Measurements from ENCODE around the gene ZNF398. TPM values are rescaled to one million over a fixed set of nuclear protein-coding genes. Genes with fewer than 3 reads are reported as not detected.

Gene ZNF398
- total RNA-seq, 1 experiment from 2014 or later = 9.1 TPM

GRCh38 chr7:149197675-149198074 is 50.4 kb downstream of the ZNF398 start:
- Histone ChIP-seq H3K4me1 (ENCODE audit: insufficient read depth, low read length) (peaks cover 37% of the 10 kb centered on the region), H3K27ac (ENCODE audit: low read length) (no peak overlapping the region), H3K9ac (ENCODE audit: low read length) (no peak overlapping the region), H3K79me2 (ENCODE audit: low read length) (peaks cover 55% of the 10 kb centered on the region), H2AFZ (ENCODE audit: low read length) (no peak overlapping the region), H3K9me3 (ENCODE audit: low read length) (no peaks in the 10 kb centered on the region), H3K27me3 (ENCODE audit: low read length) (no peaks in the 10 kb centered on the region), H3K4me2 (ENCODE audit: low read length) (no peak overlapping the region; the same call in 1 of the 2 replicates), H3K9me2 (replicated peaks; ENCODE audit: low read length) (no peaks in the 10 kb centered on the region), H3K36me3 (ENCODE audit: low read depth, low read length) (peaks cover 23% of the 10 kb centered on the region), H4K20me1 (ENCODE audit: low read length) (no peaks in the 10 kb centered on the region), H3F3A (ENCODE audit: low read length, unreplicated experiment) (no peaks in the 10 kb centered on the region), H3K4me3 (ENCODE audit: low read length) (no peak overlapping the region)
- intact Hi-C loops (cut with micrococcal nuclease) = loop anchor here (2.0 to 10.0 kb wide), 2 partner anchors 41 to 207 kb away; partner anchors contain the start of gene ZNF212
- POLR2A ChIA-PET (ENCODE audit: unreplicated experiment) = no interaction called here
- ATAC-seq (no peak), DNase-seq (no peak)
- CTCF ChIA-PET = no interaction called here
- no TSS peak for BruUV-seq (replicated peaks)
- TF ChIP-seq EZH2phosphoT487 (IDR thresholded peaks at IDR 0.05; ENCODE audit: borderline replicate concordance, low read length) (no peak), EZH2 (IDR thresholded peaks at IDR 0.05; ENCODE audit: low read length, unreplicated experiment) (no peak)

- Histone ChIP-seq H3K36me3 (ENCODE audit: low read depth, low read length) (peaks cover 26% of the 10 kb centered on the region), H3F3A (ENCODE audit: low read length, unreplicated experiment) (no peaks in the 10 kb centered on the region), H3K4me2 (ENCODE audit: low read length) (no peak overlapping the region), H3K27me3 (ENCODE audit: low read length) (no peaks in the 10 kb centered on the region), H3K4me1 (ENCODE audit: insufficient read depth, low read length) (peaks cover 37% of the 10 kb centered on the region), H3K9ac (ENCODE audit: low read length) (no peak overlapping the region), H3K79me2 (ENCODE audit: low read length) (peaks cover 61% of the 10 kb centered on the region), H3K9me2 (replicated peaks; ENCODE audit: low read length) (no peaks in the 10 kb centered on the region), H4K20me1 (ENCODE audit: low read length) (no peaks in the 10 kb centered on the region), H3K27ac (ENCODE audit: low read length) (no peak overlapping the region), H3K4me3 (ENCODE audit: low read length) (no peak overlapping the region), H3K9me3 (ENCODE audit: low read length) (no peaks in the 10 kb centered on the region), H2AFZ (ENCODE audit: low read length) (no peak overlapping the region)
- DNase-seq = no peak
- POLR2A ChIA-PET (ENCODE audit: unreplicated experiment) = no interaction called here
- CTCF ChIA-PET = no interaction called here
- no peak for ATAC-seq
- no TSS peak for BruUV-seq (replicated peaks)
- no peak for TF ChIP-seq EZH2 (IDR thresholded peaks at IDR 0.05; ENCODE audit: low read length, unreplicated experiment)
- TF ChIP-seq EZH2phosphoT487 (IDR thresholded peaks at IDR 0.05; ENCODE audit: borderline replicate concordance, low read length) = no peak
- TF ChIP-seq CTCF (conservative IDR thresholded peaks at IDR 0.05; ENCODE audit: low read depth, low read length) = no peak
- intact Hi-C loops (cut with micrococcal nuclease) = loop anchor here (2.0 to 10.0 kb wide), 2 partner anchors 41 to 207 kb away; partner anchors contain the start of gene ZNF212
These were observed 51.0 kb downstream of the ZNF398 start for GRCh38 chr7:149198161-149198816.

- DNase-seq (peak; percentile 60), ATAC-seq (peak; percentile 30)
- peaks cover 72% of the 10 kb centered on the region for H3K79me2 ChIP-seq (ENCODE audit: low read length)
- H3K4me2 ChIP-seq (ENCODE audit: low read length) = peak overlapping the region; percentile 28
- H3K9ac ChIP-seq (ENCODE audit: low read length) = no peak overlapping the region
- H4K20me1 ChIP-seq (ENCODE audit: low read length) = no peaks in the 10 kb centered on the region
- H3K27ac ChIP-seq (ENCODE audit: low read length) = peak overlapping the region; percentile 46
- H3K4me3 ChIP-seq (ENCODE audit: low read length) = no peak overlapping the region
- intact Hi-C loops (cut with micrococcal nuclease) = loop anchor here (2.0 to 10.0 kb wide), 2 partner anchors 39 to 205 kb away; partner anchors contain the start of gene ZNF212
- CTCF ChIA-PET = interaction anchor here (0.6 kb wide), 1 partner anchor 73 kb away, joined by 3 read pairs; no protein-coding TSS in a partner anchor
- no peaks in the 10 kb centered on the region for H3F3A ChIP-seq (ENCODE audit: low read length, unreplicated experiment)
- no peaks in the 10 kb centered on the region for H3K9me2 ChIP-seq (replicated peaks; ENCODE audit: low read length)
- TF ChIP-seq CTCF (conservative IDR thresholded peaks at IDR 0.05; ENCODE audit: low read depth, low read length) (no peak), EZH2 (IDR thresholded peaks at IDR 0.05; ENCODE audit: low read length, unreplicated experiment) (no peak), EZH2phosphoT487 (IDR thresholded peaks at IDR 0.05; ENCODE audit: borderline replicate concordance, low read length) (no peak)
- no peaks in the 10 kb centered on the region for H3K9me3 ChIP-seq (ENCODE audit: low read length)
- peaks cover 36% of the 10 kb centered on the region for H3K36me3 ChIP-seq (ENCODE audit: low read depth, low read length)
- H3K27me3 ChIP-seq (ENCODE audit: low read length) = no peaks in the 10 kb centered on the region
- POLR2A ChIA-PET (ENCODE audit: unreplicated experiment) = interaction anchor here (0.6 to 0.7 kb wide), 3 partner anchors 41 to 211 kb away, joined by 3 to 7 read pairs (median 4); no protein-coding TSS in a partner anchor
- H2AFZ ChIP-seq (ENCODE audit: low read length) = no peak overlapping the region
- H3K4me1 ChIP-seq (ENCODE audit: insufficient read depth, low read length) = peaks cover 37% of the 10 kb centered on the region
- no TSS peak for BruUV-seq (replicated peaks)
These were observed 52.2 kb downstream of the ZNF398 start for GRCh38 chr7:149199234-149199995.
